ENCODE results near the gene DOCK4. TPM values are rescaled to one million over a fixed set of nuclear protein-coding genes. Genes with fewer than 3 reads are reported as not detected.

Gene DOCK4
- total and polyA plus RNA-seq, 4 donors: 7.2 to 48.9 (median 12.8) TPM

- H3K9me3 ChIP-seq (ENCODE audit: control insufficient read depth in 4 of 4, low read length in 3 of 4): no peaks in the 10 kb centered on the region
- no peaks in the 10 kb centered on the region for H3K27me3 ChIP-seq (ENCODE audit: control insufficient read depth in 4 of 4, insufficient read depth in 4 of 4, low read length in 3 of 4)
- TF ChIP-seq HNF4G (IDR thresholded peaks at IDR 0.05) (no peak), MAX (IDR thresholded peaks at IDR 0.05) (no peak), RAD21 (IDR thresholded peaks at IDR 0.05) (no peak), SP1 (IDR thresholded peaks at IDR 0.05) (no peak), FOXA1 (IDR thresholded peaks at IDR 0.05) (no peak), GABPA (IDR thresholded peaks at IDR 0.05 in 1 of 2, conservative IDR thresholded peaks at IDR 0.05 in 1 of 2) (no peak), FOXA2 (IDR thresholded peaks at IDR 0.05) (no peak), TAF1 (conservative IDR thresholded peaks at IDR 0.05) (no peak), NR2F2 (IDR thresholded peaks at IDR 0.05) (no peak), RXRA (IDR thresholded peaks at IDR 0.05) (no peak), YY1 (IDR thresholded peaks at IDR 0.05) (no peak), HNF4A (conservative IDR thresholded peaks at IDR 0.05) (no peak), EGR1 (IDR thresholded peaks at IDR 0.05; ENCODE audit: low read depth in 2 of 2) (no peak), REST (IDR thresholded peaks at IDR 0.05) (no peak), CTCF (IDR thresholded peaks at IDR 0.05; ENCODE audit: low read depth, low read length, missing input control) (no peak), JUND (IDR thresholded peaks at IDR 0.05) (no peak)
- TF ChIP-seq, protein P1, sequence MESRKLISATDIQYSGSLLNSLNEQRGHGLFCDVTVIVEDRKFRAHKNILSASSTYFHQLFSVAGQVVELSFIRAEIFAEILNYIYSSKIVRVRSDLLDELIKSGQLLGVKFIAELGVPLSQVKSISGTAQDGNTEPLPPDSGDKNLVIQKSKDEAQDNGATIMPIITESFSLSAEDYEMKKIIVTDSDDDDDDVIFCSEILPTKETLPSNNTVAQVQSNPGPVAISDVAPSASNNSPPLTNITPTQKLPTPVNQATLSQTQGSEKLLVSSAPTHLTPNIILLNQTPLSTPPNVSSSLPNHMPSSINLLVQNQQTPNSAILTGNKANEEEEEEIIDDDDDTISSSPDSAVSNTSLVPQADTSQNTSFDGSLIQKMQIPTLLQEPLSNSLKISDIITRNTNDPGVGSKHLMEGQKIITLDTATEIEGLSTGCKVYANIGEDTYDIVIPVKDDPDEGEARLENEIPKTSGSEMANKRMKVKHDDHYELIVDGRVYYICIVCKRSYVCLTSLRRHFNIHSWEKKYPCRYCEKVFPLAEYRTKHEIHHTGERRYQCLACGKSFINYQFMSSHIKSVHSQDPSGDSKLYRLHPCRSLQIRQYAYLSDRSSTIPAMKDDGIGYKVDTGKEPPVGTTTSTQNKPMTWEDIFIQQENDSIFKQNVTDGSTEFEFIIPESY (IDR thresholded peaks at IDR 0.05): no peak
- TF ChIP-seq, protein P2, sequence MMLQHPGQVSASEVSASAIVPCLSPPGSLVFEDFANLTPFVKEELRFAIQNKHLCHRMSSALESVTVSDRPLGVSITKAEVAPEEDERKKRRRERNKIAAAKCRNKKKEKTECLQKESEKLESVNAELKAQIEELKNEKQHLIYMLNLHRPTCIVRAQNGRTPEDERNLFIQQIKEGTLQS (IDR thresholded peaks at IDR 0.05): no peak
- no peaks in the 10 kb centered on the region for H3K4me1 ChIP-seq (ENCODE audit: control insufficient read depth in 4 of 4, insufficient read depth in 4 of 4, low read length in 3 of 4)
- H3K27ac ChIP-seq (ENCODE audit: low read depth in 1 of 2, low read length in 2 of 2): no peak overlapping the region
- no peak for DNase-seq (ENCODE audit: low spot score)
- no peak overlapping the region for H3K4me3 ChIP-seq (ENCODE audit: low read depth in 1 of 3, low read length in 3 of 3)
- 83% methylated on average over 1 of the region's 1 CpG for WGBS
- H3K9ac ChIP-seq (ENCODE audit: low read depth in 1 of 2, low read length in 2 of 2): no peak overlapping the region
- H3K36me3 ChIP-seq (ENCODE audit: control insufficient read depth in 4 of 4, insufficient read depth in 3 of 4, low read depth in 1 of 4, low read length in 3 of 4): peaks cover 1 to 18% (median 13%) of the 10 kb centered on the region in 4 donors
Measured at GRCh38 chr7:111775206-111775605, 431.0 kb downstream of the DOCK4 start.

Data from liver (tissue), 9 donors.